HEK293 (cell line): Measurements from ENCODE around the gene CDK1.

Experiments
- OSR2 ChIP-seq: fragments of 450-650 bp; formaldehyde crosslinking; IDR thresholded peaks from 2 replicates; pipeline ENCODE4 v1.5.1; 2016; ENCODE audit warnings: missing biosample characterization, missing genetic modification characterization
- SALL2 ChIP-seq: fragments of 450-650 bp; formaldehyde crosslinking; IDR thresholded peaks from 2 replicates; pipeline ENCODE4 v1.5.0; 2017; ENCODE audit warnings: missing biosample characterization, mild to moderate bottlenecking, missing genetic modification characterization, borderline replicate concordance
- SP2 ChIP-seq: fragments of 450-650 bp; formaldehyde crosslinking; IDR thresholded peaks from 2 replicates; pipeline ENCODE4 v1.5.1; 2016; ENCODE audit warnings: missing biosample characterization, missing genetic modification characterization
- YY1 ChIP-seq: fragments of 450-650 bp; formaldehyde crosslinking; IDR thresholded peaks from 2 replicates; pipeline ENCODE4 v1.5.1; 2018; ENCODE audit warnings: missing biosample characterization, missing genetic modification characterization
- ZNF138 ChIP-seq: fragments of 450-650 bp; formaldehyde crosslinking; IDR thresholded peaks from 2 replicates; pipeline ENCODE4 v1.5.1; 2016; ENCODE audit warnings: missing biosample characterization, missing genetic modification characterization, borderline replicate concordance
- ZNF174 ChIP-seq: fragments of 450-650 bp; formaldehyde crosslinking; IDR thresholded peaks from 2 replicates; pipeline ENCODE4 v1.5.0; 2017; ENCODE audit warnings: missing biosample characterization, mild to moderate bottlenecking, missing genetic modification characterization
- ZNF274 ChIP-seq, 2 experiments: fragments of 200-500 bp in 1 of 2; fragments of 450-650 bp in 1 of 2; sonication (Bioruptor generic) in 1 of 2; formaldehyde crosslinking in 1 of 2; IDR thresholded peaks; 2 replicates each; pipeline versions ENCODE4 v1.5.1 to v1.6.1; 2014 to 2016; ENCODE audit warnings: borderline replicate concordance in 1 of 2, inconsistent platforms in 1 of 2, low read length in 1 of 2, missing biosample characterization in 1 of 2, missing genetic modification characterization in 1 of 2
- ZNF302 ChIP-seq: fragments of 450-650 bp; formaldehyde crosslinking; IDR thresholded peaks from 2 replicates; pipeline ENCODE4 v1.5.1; 2016; ENCODE audit warnings: missing biosample characterization, missing genetic modification characterization, low read depth
- ZNF335 ChIP-seq: fragments of 450-650 bp; formaldehyde crosslinking; conservative IDR thresholded peaks from 2 replicates; pipeline ENCODE4 v1.5.1; 2016; ENCODE audit warnings: missing biosample characterization, missing genetic modification characterization
- ZNF558 ChIP-seq: fragments of 450-650 bp; formaldehyde crosslinking; IDR thresholded peaks from 2 replicates; pipeline ENCODE4 v1.5.1; 2016; ENCODE audit warnings: missing biosample characterization, missing genetic modification characterization
- ZSCAN23 ChIP-seq: fragments of 450-650 bp; formaldehyde crosslinking; IDR thresholded peaks from 2 replicates; pipeline ENCODE4 v1.5.1; 2016; ENCODE audit warnings: missing biosample characterization, missing genetic modification characterization
- TF ChIP-seq, protein P1 (sequence below): fragments of 450-650 bp; formaldehyde crosslinking; IDR thresholded peaks from 2 replicates; pipeline ENCODE4 v1.5.1; 2016; ENCODE audit warnings: missing biosample characterization, missing genetic modification characterization
- TF ChIP-seq, protein P2 (sequence below): fragments of 450-650 bp; formaldehyde crosslinking; IDR thresholded peaks from 2 replicates; pipeline ENCODE4 v1.5.1; 2017; ENCODE audit warnings: missing biosample characterization, missing genetic modification characterization
- TF ChIP-seq, protein P3 (sequence below): fragments of 450-650 bp; formaldehyde crosslinking; IDR thresholded peaks from 2 replicates; pipeline ENCODE4 v1.5.1; 2016; ENCODE audit warnings: missing biosample characterization, missing genetic modification characterization

DNA sequence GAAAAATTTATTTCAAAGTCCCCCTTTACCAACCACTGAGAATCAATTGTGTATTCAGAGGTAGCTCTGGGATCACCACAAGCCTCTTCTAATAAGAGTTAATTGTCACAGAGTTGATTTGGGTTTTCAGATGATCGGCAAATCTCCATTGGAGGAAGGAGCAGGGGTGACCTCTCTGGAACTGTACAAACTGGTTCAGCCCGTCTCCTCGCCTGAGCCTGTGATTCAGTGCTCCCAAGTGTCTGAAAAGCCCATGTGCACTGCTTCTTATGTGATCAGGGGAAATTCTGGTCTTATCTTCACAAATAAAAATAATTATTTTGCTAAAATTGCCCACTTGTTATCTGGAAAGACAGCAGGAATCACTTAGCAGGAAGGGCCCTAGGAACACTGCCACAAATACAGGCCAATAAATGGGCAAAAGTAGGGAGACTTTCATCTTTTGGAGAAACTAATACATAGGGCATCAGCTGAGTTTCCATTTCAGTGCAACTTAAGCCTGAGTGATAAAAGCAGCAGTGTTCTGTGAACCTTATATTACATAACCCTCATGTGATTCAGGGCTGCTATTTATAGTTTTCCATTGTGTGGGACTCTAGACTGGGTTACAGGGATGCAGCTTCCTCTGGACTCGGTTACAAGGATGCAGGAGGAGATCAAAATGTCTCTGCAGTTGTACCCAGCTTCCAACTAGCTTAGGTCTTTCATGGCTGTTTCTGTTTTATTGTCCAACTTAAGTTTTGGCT is 32.3 kb downstream of the CDK1 start:
- TF ChIP-seq ZNF274 (IDR thresholded peaks at IDR 0.05; ENCODE audit: low read length) (no peak), ZNF274 (tag by site-specific recombination; IDR thresholded peaks at IDR 0.05; ENCODE audit: borderline replicate concordance) (no peak), YY1 (no peak), ZNF335 (tag by site-specific recombination) (no peak), ZNF558 (no peak), OSR2 (no peak), ZNF174 (tag by site-specific recombination) (no peak), ZNF302 (tag by site-specific recombination) (no peak), SP2 (no peak), ZNF138 (tag by site-specific recombination) (no peak), ZSCAN23 (no peak), SALL2 (tag by site-specific recombination) (no peak)
- TF ChIP-seq, protein P1, sequence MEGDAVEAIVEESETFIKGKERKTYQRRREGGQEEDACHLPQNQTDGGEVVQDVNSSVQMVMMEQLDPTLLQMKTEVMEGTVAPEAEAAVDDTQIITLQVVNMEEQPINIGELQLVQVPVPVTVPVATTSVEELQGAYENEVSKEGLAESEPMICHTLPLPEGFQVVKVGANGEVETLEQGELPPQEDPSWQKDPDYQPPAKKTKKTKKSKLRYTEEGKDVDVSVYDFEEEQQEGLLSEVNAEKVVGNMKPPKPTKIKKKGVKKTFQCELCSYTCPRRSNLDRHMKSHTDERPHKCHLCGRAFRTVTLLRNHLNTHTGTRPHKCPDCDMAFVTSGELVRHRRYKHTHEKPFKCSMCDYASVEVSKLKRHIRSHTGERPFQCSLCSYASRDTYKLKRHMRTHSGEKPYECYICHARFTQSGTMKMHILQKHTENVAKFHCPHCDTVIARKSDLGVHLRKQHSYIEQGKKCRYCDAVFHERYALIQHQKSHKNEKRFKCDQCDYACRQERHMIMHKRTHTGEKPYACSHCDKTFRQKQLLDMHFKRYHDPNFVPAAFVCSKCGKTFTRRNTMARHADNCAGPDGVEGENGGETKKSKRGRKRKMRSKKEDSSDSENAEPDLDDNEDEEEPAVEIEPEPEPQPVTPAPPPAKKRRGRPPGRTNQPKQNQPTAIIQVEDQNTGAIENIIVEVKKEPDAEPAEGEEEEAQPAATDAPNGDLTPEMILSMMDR (tag by site-specific recombination): no peak
- TF ChIP-seq, protein P2, sequence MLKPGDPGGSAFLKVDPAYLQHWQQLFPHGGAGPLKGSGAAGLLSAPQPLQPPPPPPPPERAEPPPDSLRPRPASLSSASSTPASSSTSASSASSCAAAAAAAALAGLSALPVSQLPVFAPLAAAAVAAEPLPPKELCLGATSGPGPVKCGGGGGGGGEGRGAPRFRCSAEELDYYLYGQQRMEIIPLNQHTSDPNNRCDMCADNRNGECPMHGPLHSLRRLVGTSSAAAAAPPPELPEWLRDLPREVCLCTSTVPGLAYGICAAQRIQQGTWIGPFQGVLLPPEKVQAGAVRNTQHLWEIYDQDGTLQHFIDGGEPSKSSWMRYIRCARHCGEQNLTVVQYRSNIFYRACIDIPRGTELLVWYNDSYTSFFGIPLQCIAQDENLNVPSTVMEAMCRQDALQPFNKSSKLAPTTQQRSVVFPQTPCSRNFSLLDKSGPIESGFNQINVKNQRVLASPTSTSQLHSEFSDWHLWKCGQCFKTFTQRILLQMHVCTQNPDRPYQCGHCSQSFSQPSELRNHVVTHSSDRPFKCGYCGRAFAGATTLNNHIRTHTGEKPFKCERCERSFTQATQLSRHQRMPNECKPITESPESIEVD (tag by site-specific recombination): no peak
- TF ChIP-seq, protein P3, sequence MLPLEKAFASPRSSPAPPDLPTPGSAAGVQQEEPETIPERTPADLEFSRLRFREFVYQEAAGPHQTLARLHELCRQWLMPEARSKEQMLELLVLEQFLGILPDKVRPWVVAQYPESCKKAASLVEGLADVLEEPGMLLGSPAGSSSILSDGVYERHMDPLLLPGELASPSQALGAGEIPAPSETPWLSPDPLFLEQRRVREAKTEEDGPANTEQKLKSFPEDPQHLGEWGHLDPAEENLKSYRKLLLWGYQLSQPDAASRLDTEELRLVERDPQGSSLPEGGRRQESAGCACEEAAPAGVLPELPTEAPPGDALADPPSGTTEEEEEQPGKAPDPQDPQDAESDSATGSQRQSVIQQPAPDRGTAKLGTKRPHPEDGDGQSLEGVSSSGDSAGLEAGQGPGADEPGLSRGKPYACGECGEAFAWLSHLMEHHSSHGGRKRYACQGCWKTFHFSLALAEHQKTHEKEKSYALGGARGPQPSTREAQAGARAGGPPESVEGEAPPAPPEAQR (tag by site-specific recombination): no peak
